IMR-90 (cell line): ENCODE measurements around the gene ZNF532. TPM values are rescaled to one million over a fixed set of nuclear protein-coding genes. Genes with fewer than 3 reads are reported as not detected.

Experiments
- ATAC-seq: fragments of 200-7000 bp; cut with Tn5 transposase; 2 replicates; pipeline ENCODE4 v1.9.1; 2020; ENCODE audit warnings: low read depth, mild to moderate bottlenecking, moderate library complexity
- BruUV-seq: library from RNA; stranded (reverse); fragments of 400-500 nt; replicated peaks from 2 replicates; lab custom pipeline; 2021; lab: Mats Ljungman, UMichigan
- CTCF ChIA-PET: fragments of 300-600 bp; formaldehyde crosslinking; extraction: SDS; loops from one replicate; lab custom pipeline; 2021; ENCODE audit warnings: antibody characterized with exemption; lab: Yijun Ruan, JAX
- POLR2A ChIA-PET: fragments of 300-600 bp; sonication (Branson Sonifier 250); formaldehyde crosslinking; loops from one replicate; lab custom pipeline; 2022; ENCODE audit warnings: antibody characterized with exemption; ENCODE audit not compliant: unreplicated experiment; lab: Charles Lee
- DNase-seq: peaks from one replicate; pipeline ENCODE4 v3.0.0; 2013
- H2AFZ ChIP-seq: replicated peaks from 2 replicates; pipeline ENCODE3; 2013; ENCODE audit warnings: low read length, mild to moderate bottlenecking; ENCODE audit not compliant: poor library complexity
- H2AK5ac ChIP-seq: 2 replicates; pipeline ENCODE4 v1.6.1; 2013; ENCODE audit warnings: low read depth, low read length, inconsistent platforms
- H2AK9ac ChIP-seq: replicated peaks from 2 replicates; pipeline ENCODE3; 2013; ENCODE audit warnings: mild to moderate bottlenecking, low read depth, low read length, moderate library complexity; ENCODE audit not compliant: poor library complexity
- H2BK120ac ChIP-seq: 2 replicates; pipeline ENCODE4 v1.6.1; 2013; ENCODE audit warnings: low read depth, low read length, inconsistent platforms
- H2BK15ac ChIP-seq: 3 replicates; pipeline ENCODE4 v1.6.1; 2013; ENCODE audit warnings: low read depth, low read length, inconsistent platforms
- H2BK20ac ChIP-seq: 2 replicates; pipeline ENCODE4 v1.6.1; 2013; ENCODE audit warnings: low read depth, mild to moderate bottlenecking, inconsistent platforms, low read length, moderate library complexity
- H2BK5ac ChIP-seq: 2 replicates; pipeline ENCODE4 v1.6.1; 2013; ENCODE audit warnings: mild to moderate bottlenecking, low read depth, low read length, inconsistent platforms; ENCODE audit not compliant: poor library complexity, severe bottlenecking
- H3K14ac ChIP-seq: replicated peaks from 2 replicates; pipeline ENCODE4 v1.6.1; 2013; ENCODE audit warnings: low read depth, low read length, inconsistent platforms
- H3K18ac ChIP-seq: 2 replicates; pipeline ENCODE4 v1.6.1; 2013; ENCODE audit warnings: low read depth, low read length, control low read depth
- H3K23ac ChIP-seq: 2 replicates; pipeline ENCODE4 v1.6.1; 2013; ENCODE audit warnings: low read depth, low read length, inconsistent platforms
- H3K27ac ChIP-seq: 2 replicates; pipeline ENCODE4 v1.5.1; 2013; ENCODE audit warnings: mild to moderate bottlenecking, control low read depth, low read length; ENCODE audit not compliant: insufficient read depth
- H3K27me3 ChIP-seq: 2 replicates; pipeline ENCODE4 v1.6.1; 2013; ENCODE audit warnings: low read length; ENCODE audit not compliant: control insufficient read depth, insufficient read depth
- H3K36me3 ChIP-seq: 2 replicates; pipeline ENCODE4 v1.6.1; 2013; ENCODE audit warnings: low read length, mixed read lengths; ENCODE audit not compliant: control insufficient read depth, insufficient read depth
- H3K4ac ChIP-seq: 2 replicates; pipeline ENCODE4 v1.6.1; 2013; ENCODE audit warnings: low read depth, low read length, inconsistent platforms
- H3K4me1 ChIP-seq: 2 replicates; pipeline ENCODE4 v1.6.1; 2013; ENCODE audit warnings: low read length, mixed read lengths; ENCODE audit not compliant: control insufficient read depth, insufficient read depth
- H3K4me2 ChIP-seq: 2 replicates; pipeline ENCODE4 v1.6.1; 2013; ENCODE audit warnings: low read depth, mild to moderate bottlenecking, control low read depth, low read length, moderate library complexity
- H3K4me3 ChIP-seq: 2 replicates; pipeline ENCODE4 v1.5.1; 2013; ENCODE audit warnings: low read depth, mild to moderate bottlenecking, control low read depth, low read length, moderate library complexity; ENCODE audit not compliant: insufficient read depth
- H3K56ac ChIP-seq: 2 replicates; pipeline ENCODE4 v1.6.1; 2013; ENCODE audit warnings: low read length, inconsistent platforms; ENCODE audit not compliant: insufficient read depth; ENCODE audit errors: extremely low read depth
- H3K79me1 ChIP-seq, 2 experiments: 2 replicates each; pipeline ENCODE4 v1.6.1; 2013; ENCODE audit warnings: low read length in 2 of 2, inconsistent platforms in 1 of 2, low read depth in 1 of 2
- H3K9ac ChIP-seq: 2 replicates; pipeline ENCODE4 v1.6.1; 2013; ENCODE audit warnings: low read depth, low read length, control low read depth
- H3K9me1 ChIP-seq: 2 replicates; pipeline ENCODE4 v1.6.1; 2013; ENCODE audit warnings: low read length, inconsistent platforms; ENCODE audit not compliant: insufficient read depth
- H3K9me3 ChIP-seq: 2 replicates; pipeline ENCODE4 v1.6.1; 2013; ENCODE audit warnings: low read length; ENCODE audit not compliant: control insufficient read depth, insufficient read depth
- H4K20me1 ChIP-seq: 2 replicates; pipeline ENCODE4 v1.6.1; 2013; ENCODE audit warnings: low read length, inconsistent platforms; ENCODE audit not compliant: insufficient read depth
- H4K5ac ChIP-seq: 2 replicates; pipeline ENCODE4 v1.6.1; 2013; ENCODE audit warnings: mild to moderate bottlenecking, low read depth, low read length, control low read depth
- H4K8ac ChIP-seq, 2 experiments: 2 replicates each; pipeline ENCODE4 v1.6.1; 2013; ENCODE audit warnings: low read depth in 2 of 2, low read length in 2 of 2, control low read depth in 1 of 2, inconsistent platforms in 1 of 2
- H4K91ac ChIP-seq: 2 replicates; pipeline ENCODE4 v1.6.1; 2013; ENCODE audit warnings: low read depth, low read length, inconsistent platforms; ENCODE audit not compliant: insufficient read depth
- FOS ChIP-seq: fragments of 150-350 bp; IDR thresholded peaks from 2 replicates; pipeline ENCODE4 v1.6.1; 2016; ENCODE audit warnings: low read depth, low read length
- MAZ ChIP-seq: IDR thresholded peaks from 2 replicates; pipeline ENCODE4 v1.6.1; 2012; ENCODE audit warnings: low read depth, mild to moderate bottlenecking, low read length, improper control_type of control experiment, moderate library complexity, borderline replicate concordance
- NFE2L2 ChIP-seq: fragments of 150-350 bp; IDR thresholded peaks from 2 replicates; pipeline ENCODE4 v1.6.1; 2016; ENCODE audit warnings: low read depth, mild to moderate bottlenecking, low read length
- POLR2A ChIP-seq: IDR thresholded peaks from 2 replicates; pipeline ENCODE4 v1.6.1; 2012; ENCODE audit warnings: mild to moderate bottlenecking, low read depth, low read length
- SMC3 ChIP-seq: fragments of 150-350 bp; IDR thresholded peaks from 2 replicates; pipeline ENCODE4 v1.6.1; 2016; ENCODE audit warnings: low read depth, mild to moderate bottlenecking, antibody characterized with exemption, low read length, moderate library complexity
- whole genome bisulfite sequencing, 2 experiments: methylation state at CpG; one replicate each; pipeline versions ENCODE4 v1.1.5 to v1.1.7; 2013; ENCODE audit warnings: missing lambda C conversion rate in 2 of 2; ENCODE audit not compliant: insufficient read length in 1 of 2; ENCODE audit errors: extremely low coverage in 2 of 2; 5-methylcytosine and 5-hydroxymethylcytosine counted together
- dilution Hi-C: fragments of 300-500 bp; cut with HindIII; formaldehyde crosslinking; loops from one replicate; pipeline ENCODE4 v1.14.3; 2018; ENCODE audit warnings: low sequenced_read_pairs; ENCODE audit not compliant: unreplicated experiment
- in situ Hi-C: fragments of 300-500 bp; cut with MboI; formaldehyde crosslinking; loops from 3 replicates; pipeline ENCODE4 v1.14.3; 2019; ENCODE audit warnings: low sequenced_read_pairs, inconsistent platforms, mixed read lengths
- intact Hi-C: fragments of 100-400 bp; cut with micrococcal nuclease; formaldehyde crosslinking; loops from 2 replicates; pipeline ENCODE4 v1.10.0; 2022
- polyA plus RNA-seq, 3 experiments: library from polyadenylated mRNA; depleted of rRNA; stranded (reverse); fragments of >200 nt; gene quantifications; 2 replicates each; pipeline ENCODE4 v1.2.3, GENCODE V29; 2012; ENCODE audit warnings: low replicate concordance in 1 of 3
- total RNA-seq: library from RNA; depleted of rRNA; stranded (reverse); fragments of >200 nt; gene quantifications from 2 replicates; pipeline ENCODE4 v1.2.3, GENCODE V29; 2012

Gene ZNF532
- total and polyA plus RNA-seq, 2 of the 4 experiments (the other 2 are of a cell fraction): 29.9 to 45.8 TPM

GRCh38 chr18:58852629-58853028, 12.0 kb upstream of the ZNF532 start:
- no peak overlapping the region for H3K4me3 ChIP-seq
- H2BK120ac ChIP-seq: no peak overlapping the region
- H3K14ac ChIP-seq: no peak overlapping the region
- H4K20me1 ChIP-seq: no peaks in the 10 kb centered on the region
- H2AK5ac ChIP-seq: no peak overlapping the region
- TF ChIP-seq POLR2A: no peak
- no peak for TF ChIP-seq NFE2L2
- TF ChIP-seq SMC3: no peak
- no peak for TF ChIP-seq FOS
- no peak for TF ChIP-seq MAZ
- H2AFZ ChIP-seq: no peak overlapping the region
- no peak overlapping the region for H3K27ac ChIP-seq
- no peak overlapping the region for H3K4me2 ChIP-seq
- CTCF ChIA-PET: no interaction called here
- no peak overlapping the region for H3K9ac ChIP-seq
- POLR2A ChIA-PET: no interaction called here
- H3K4ac ChIP-seq: no peak overlapping the region
- BruUV-seq: no TSS peak
- dilution Hi-C loops: no loop called here
- H2AK9ac ChIP-seq: no peak overlapping the region
- intact Hi-C loops: no loop called here
- ATAC-seq (no peak), DNase-seq (no peak)
- no peak overlapping the region for H4K8ac ChIP-seq
- no peaks in the 10 kb centered on the region for H3K9me1 ChIP-seq
- H2BK5ac ChIP-seq: no peak overlapping the region
- H3K56ac ChIP-seq: no peak overlapping the region
- no peak overlapping the region for H2BK20ac ChIP-seq
- WGBS, 2 experiments: no CpG with 5 or more reads among the region's 4 CpGs
- H3K4me1 ChIP-seq: no peaks in the 10 kb centered on the region; the same call in 1 of the 2 replicates
- H3K79me1 ChIP-seq: no peaks in the 10 kb centered on the region
- H3K9me3 ChIP-seq: 0 out of 2 replicates have a peak, but pooled peaks cover 3% of the 10 kb centered on the region
- H2BK15ac ChIP-seq: no peak overlapping the region
- H4K5ac ChIP-seq: no peak overlapping the region
- no peak overlapping the region for H3K18ac ChIP-seq
- H3K27me3 ChIP-seq: no peaks in the 10 kb centered on the region
- in situ Hi-C loops: no loop called here
- no peak overlapping the region for H3K23ac ChIP-seq
- H4K91ac ChIP-seq: no peak overlapping the region
- no peaks in the 10 kb centered on the region for H3K36me3 ChIP-seq
